ENCODE results near the gene MOB1A.

DNA sequence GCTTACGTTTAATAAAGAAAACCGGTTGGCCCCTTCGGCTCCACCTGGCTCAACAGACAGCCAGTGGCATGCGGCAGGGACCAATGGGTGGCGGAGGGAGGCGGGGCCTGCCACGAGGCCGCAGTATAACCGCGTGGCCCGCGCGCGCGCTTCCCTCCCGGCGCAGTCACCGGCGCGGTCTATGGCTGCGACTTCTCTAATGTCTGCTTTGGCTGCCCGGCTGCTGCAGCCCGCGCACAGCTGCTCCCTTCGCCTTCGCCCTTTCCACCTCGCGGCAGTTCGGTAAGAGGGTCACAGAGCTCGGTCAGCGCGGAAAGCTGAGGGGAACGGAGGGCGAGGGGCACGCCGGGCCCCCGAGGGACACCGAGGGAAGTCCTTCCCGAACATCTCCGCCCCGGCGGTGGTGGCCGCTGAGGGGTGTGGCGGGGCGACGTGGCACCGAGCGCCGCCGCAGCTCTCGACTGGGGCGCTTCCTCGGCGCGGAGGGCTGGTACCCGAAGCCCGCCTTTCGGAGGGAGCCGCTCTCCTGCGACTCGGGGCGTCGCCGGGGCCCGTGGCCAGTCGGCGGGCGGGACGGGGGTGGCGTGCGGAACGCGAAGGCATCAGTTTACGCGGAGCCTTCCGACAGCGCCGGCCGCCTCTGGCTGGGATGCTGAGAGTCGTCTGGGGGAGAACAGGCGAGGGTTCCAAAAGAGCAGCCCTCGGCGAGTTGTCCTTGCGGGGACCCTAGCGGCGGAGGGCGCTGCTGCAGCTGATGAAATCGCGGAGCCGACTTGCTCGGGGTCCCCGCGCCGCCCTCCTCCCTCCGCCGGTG, 20.0 kb upstream of the MOB1A start, which contains the start of gene MTHFD2:
- TF ChIP-seq, protein P1, sequence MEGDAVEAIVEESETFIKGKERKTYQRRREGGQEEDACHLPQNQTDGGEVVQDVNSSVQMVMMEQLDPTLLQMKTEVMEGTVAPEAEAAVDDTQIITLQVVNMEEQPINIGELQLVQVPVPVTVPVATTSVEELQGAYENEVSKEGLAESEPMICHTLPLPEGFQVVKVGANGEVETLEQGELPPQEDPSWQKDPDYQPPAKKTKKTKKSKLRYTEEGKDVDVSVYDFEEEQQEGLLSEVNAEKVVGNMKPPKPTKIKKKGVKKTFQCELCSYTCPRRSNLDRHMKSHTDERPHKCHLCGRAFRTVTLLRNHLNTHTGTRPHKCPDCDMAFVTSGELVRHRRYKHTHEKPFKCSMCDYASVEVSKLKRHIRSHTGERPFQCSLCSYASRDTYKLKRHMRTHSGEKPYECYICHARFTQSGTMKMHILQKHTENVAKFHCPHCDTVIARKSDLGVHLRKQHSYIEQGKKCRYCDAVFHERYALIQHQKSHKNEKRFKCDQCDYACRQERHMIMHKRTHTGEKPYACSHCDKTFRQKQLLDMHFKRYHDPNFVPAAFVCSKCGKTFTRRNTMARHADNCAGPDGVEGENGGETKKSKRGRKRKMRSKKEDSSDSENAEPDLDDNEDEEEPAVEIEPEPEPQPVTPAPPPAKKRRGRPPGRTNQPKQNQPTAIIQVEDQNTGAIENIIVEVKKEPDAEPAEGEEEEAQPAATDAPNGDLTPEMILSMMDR (IDR thresholded peaks at IDR 0.05) = peak; percentile 73 to 88 (median 76)
- TF ChIP-seq POLR2A (IDR thresholded peaks at IDR 0.05) = peak; percentile 77 to 86

All from Peyer's patch (tissue), 4 donors.